Suprapubic skin (tissue), 2 donors: Measurements from ENCODE around the gene AGO1.

ENCODE experiments used
- EP300 ChIP-seq: sonication (generic); formaldehyde crosslinking; IDR thresholded peaks from one replicate; pipeline ENCODE4 v1.6.1; 2017; ENCODE audit warnings: antibody characterized with exemption
- POLR2A ChIP-seq, 2 donors: fragments of 450-650 bp; IDR thresholded peaks; one replicate each; pipeline ENCODE4 v1.6.1; 2017; ENCODE audit warnings: antibody characterized with exemption in 2 of 2, mild to moderate bottlenecking in 2 of 2, moderate library complexity in 2 of 2

DNA sequence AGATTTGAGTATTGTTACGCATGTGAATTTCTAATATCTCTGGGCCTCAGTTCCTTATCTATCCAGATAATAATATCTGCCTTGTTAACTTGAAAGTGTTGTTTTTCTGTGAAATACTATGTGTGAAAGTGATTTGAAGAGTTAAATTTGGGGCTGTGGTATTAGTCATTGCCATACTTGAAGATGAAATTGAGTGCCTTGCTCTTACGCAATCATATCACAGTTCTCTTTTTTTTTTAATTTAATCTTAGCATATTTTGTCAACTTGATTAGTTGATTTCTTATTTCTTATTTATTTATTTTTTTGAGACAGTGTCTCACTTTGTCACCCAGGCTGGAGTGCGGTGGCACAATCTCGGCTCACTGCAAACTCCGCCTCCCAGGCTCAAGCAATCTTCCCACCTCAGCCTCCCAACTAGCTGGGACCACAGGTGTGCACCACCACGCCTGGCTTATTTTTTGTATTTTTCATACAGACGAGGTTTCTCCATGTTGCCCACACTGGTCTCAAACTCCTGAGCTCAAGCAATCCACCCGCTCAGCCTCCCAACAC lies 44.2 kb upstream of the AGO1 start:
- TF ChIP-seq POLR2A (IDR thresholded peaks at IDR 0.05) = no peak
- no peak for TF ChIP-seq EP300
